Measurements from ENCODE around the gene PHACTR2. TPM values are rescaled to one million over a fixed set of nuclear protein-coding genes. Genes with fewer than 3 reads are reported as not detected.
A peak's percentile ranks its signal among the peaks of the same experiment; 100 is the strongest.
"Not testable (repeated sequence)": the region's sequence is repeated elsewhere in the genome, so short reads cannot be mapped to it uniquely, and the experiment has no call there.

PHACTR2 gene
- polyA plus RNA-seq, 1 donor, result 28.1 TPM

GRCh38 chr6:143711714-143712113 lies 33.9 kb downstream of the PHACTR2 start:
- 100% methylated on average over 1 of the region's 3 CpGs for WGBS (ENCODE audit: insufficient coverage, low lambda C conversion rate)
- no peaks in the 10 kb centered on the region for H3K4me1 ChIP-seq (ENCODE audit: control insufficient read depth, insufficient read depth, low read length)
- no peak overlapping the region for H3K4me3 ChIP-seq (ENCODE audit: low read length)
- no peak overlapping the region for H3K27ac ChIP-seq (ENCODE audit: low read length)
- no peaks in the 10 kb centered on the region for H3K27me3 ChIP-seq (ENCODE audit: control insufficient read depth, insufficient read depth, low read length)
- H3K36me3 ChIP-seq (ENCODE audit: control insufficient read depth, insufficient read depth, low read length), result peaks cover 18% of the 10 kb centered on the region
- DNase-seq, result no peak
- no peaks in the 10 kb centered on the region for H3K9me3 ChIP-seq (ENCODE audit: control insufficient read depth, low read depth, low read length)

- DNase-seq, result no peak
- Histone ChIP-seq H3K4me1 (ENCODE audit: control insufficient read depth, insufficient read depth, low read length) (no peaks in the 10 kb centered on the region), H3K36me3 (ENCODE audit: control insufficient read depth, insufficient read depth, low read length) (peaks cover 23% of the 10 kb centered on the region), H3K9me3 (ENCODE audit: control insufficient read depth, low read depth, low read length) (no peaks in the 10 kb centered on the region), H3K27ac (ENCODE audit: low read length) (no peak overlapping the region), H3K4me3 (ENCODE audit: low read length) (no peak overlapping the region), H3K27me3 (ENCODE audit: control insufficient read depth, insufficient read depth, low read length) (no peaks in the 10 kb centered on the region)
- WGBS (ENCODE audit: insufficient coverage, low lambda C conversion rate), result no CpG with 5 or more reads among the region's 1 CpG
Observed at GRCh38 chr6:143718472-143718871, 40.7 kb downstream of the PHACTR2 start.

GRCh38 chr6:143721642-143722041 lies 43.9 kb downstream of the PHACTR2 start:
- no peaks in the 10 kb centered on the region for H3K27me3 ChIP-seq (ENCODE audit: control insufficient read depth, insufficient read depth, low read length)
- no peaks in the 10 kb centered on the region for H3K4me1 ChIP-seq (ENCODE audit: control insufficient read depth, insufficient read depth, low read length)
- peaks cover 19% of the 10 kb centered on the region for H3K36me3 ChIP-seq (ENCODE audit: control insufficient read depth, insufficient read depth, low read length)
- H3K4me3 ChIP-seq (ENCODE audit: low read length), result no peak overlapping the region
- H3K9me3 ChIP-seq (ENCODE audit: control insufficient read depth, low read depth, low read length), result no peaks in the 10 kb centered on the region
- DNase-seq, result no peak
- no peak overlapping the region for H3K27ac ChIP-seq (ENCODE audit: low read length)

GRCh38 chr6:143724876-143725275 lies 47.1 kb downstream of the PHACTR2 start:
- H3K4me3 ChIP-seq (ENCODE audit: low read length), result no peak overlapping the region
- WGBS (ENCODE audit: insufficient coverage, low lambda C conversion rate), result 100% methylated on average over 1 of the region's 5 CpGs
- peaks cover 3% of the 10 kb centered on the region for H3K9me3 ChIP-seq (ENCODE audit: control insufficient read depth, low read depth, low read length)
- H3K27ac ChIP-seq (ENCODE audit: low read length), result no peak overlapping the region
- peaks cover 19% of the 10 kb centered on the region for H3K36me3 ChIP-seq (ENCODE audit: control insufficient read depth, insufficient read depth, low read length)
- H3K27me3 ChIP-seq (ENCODE audit: control insufficient read depth, insufficient read depth, low read length), result no peaks in the 10 kb centered on the region
- H3K4me1 ChIP-seq (ENCODE audit: control insufficient read depth, insufficient read depth, low read length), result no peaks in the 10 kb centered on the region
- DNase-seq, result no peak

GRCh38 chr6:143726015-143726647 lies 48.4 kb downstream of the PHACTR2 start:
- no peaks in the 10 kb centered on the region for H3K4me1 ChIP-seq (ENCODE audit: control insufficient read depth, insufficient read depth, low read length)
- no peak overlapping the region for H3K27ac ChIP-seq (ENCODE audit: low read length)
- H3K9me3 ChIP-seq (ENCODE audit: control insufficient read depth, low read depth, low read length), result peaks cover 3% of the 10 kb centered on the region
- WGBS (ENCODE audit: insufficient coverage, low lambda C conversion rate), result 100% methylated on average over 1 of the region's 2 CpGs
- no peaks in the 10 kb centered on the region for H3K27me3 ChIP-seq (ENCODE audit: control insufficient read depth, insufficient read depth, low read length)
- no peak overlapping the region for H3K4me3 ChIP-seq (ENCODE audit: low read length)
- peaks cover 13% of the 10 kb centered on the region for H3K36me3 ChIP-seq (ENCODE audit: control insufficient read depth, insufficient read depth, low read length)
- DNase-seq, result no peak

- Histone ChIP-seq H3K4me3 (ENCODE audit: low read length) (no peak overlapping the region), H3K9me3 (ENCODE audit: control insufficient read depth, low read depth, low read length) (peaks cover 3% of the 10 kb centered on the region), H3K27me3 (ENCODE audit: control insufficient read depth, insufficient read depth, low read length) (no peaks in the 10 kb centered on the region), H3K36me3 (ENCODE audit: control insufficient read depth, insufficient read depth, low read length) (peaks cover 13% of the 10 kb centered on the region), H3K27ac (ENCODE audit: low read length) (no peak overlapping the region), H3K4me1 (ENCODE audit: control insufficient read depth, insufficient read depth, low read length) (no peaks in the 10 kb centered on the region)
- 100% methylated on average over 1 of the region's 1 CpG for WGBS (ENCODE audit: insufficient coverage, low lambda C conversion rate)
- DNase-seq, result no peak
Observed at GRCh38 chr6:143727035-143727434, 49.3 kb downstream of the PHACTR2 start.

- DNase-seq, result peak in 1 of 2 donors; percentile 44
- H3K9me3 ChIP-seq (ENCODE audit: control insufficient read depth, low read depth, low read length), result peaks cover 3% of the 10 kb centered on the region
- no peaks in the 10 kb centered on the region for H3K36me3 ChIP-seq (ENCODE audit: control insufficient read depth, insufficient read depth, low read length)
- no peaks in the 10 kb centered on the region for H3K27me3 ChIP-seq (ENCODE audit: control insufficient read depth, insufficient read depth, low read length)
- no peaks in the 10 kb centered on the region for H3K4me1 ChIP-seq (ENCODE audit: control insufficient read depth, insufficient read depth, low read length)
- H3K27ac ChIP-seq (ENCODE audit: low read length), result no peak overlapping the region
- WGBS (ENCODE audit: insufficient coverage, low lambda C conversion rate), result 63% methylated on average over 1 of the region's 1 CpG
- H3K4me3 ChIP-seq (ENCODE audit: low read length), result no peak overlapping the region
Observed at GRCh38 chr6:143731789-143732188, 54.0 kb downstream of the PHACTR2 start.

- no peaks in the 10 kb centered on the region for H3K4me1 ChIP-seq (ENCODE audit: control insufficient read depth, insufficient read depth, low read length)
- WGBS (ENCODE audit: insufficient coverage, low lambda C conversion rate), result 83% methylated on average over 1 of the region's 1 CpG
- H3K27ac ChIP-seq (ENCODE audit: low read length), result no peak overlapping the region
- DNase-seq, result no peak
- H3K36me3 ChIP-seq (ENCODE audit: control insufficient read depth, insufficient read depth, low read length), result no peaks in the 10 kb centered on the region
- H3K4me3 ChIP-seq (ENCODE audit: low read length), result no peak overlapping the region
- peaks cover 3% of the 10 kb centered on the region for H3K9me3 ChIP-seq (ENCODE audit: control insufficient read depth, low read depth, low read length)
- no peaks in the 10 kb centered on the region for H3K27me3 ChIP-seq (ENCODE audit: control insufficient read depth, insufficient read depth, low read length)
Observed at GRCh38 chr6:143732536-143732935, 54.8 kb downstream of the PHACTR2 start.

- H3K36me3 ChIP-seq (ENCODE audit: control insufficient read depth, insufficient read depth, low read length), result no peaks in the 10 kb centered on the region
- no peaks in the 10 kb centered on the region for H3K27me3 ChIP-seq (ENCODE audit: control insufficient read depth, insufficient read depth, low read length)
- no peaks in the 10 kb centered on the region for H3K9me3 ChIP-seq (ENCODE audit: control insufficient read depth, low read depth, low read length)
- H3K4me1 ChIP-seq (ENCODE audit: control insufficient read depth, insufficient read depth, low read length), result no peaks in the 10 kb centered on the region
- 83% methylated on average over 1 of the region's 1 CpG for WGBS (ENCODE audit: insufficient coverage, low lambda C conversion rate)
- H3K27ac ChIP-seq (ENCODE audit: low read length), result no peak overlapping the region
- H3K4me3 ChIP-seq (ENCODE audit: low read length), result no peak overlapping the region
- DNase-seq, result no peak
Observed at GRCh38 chr6:143733510-143733909, 55.7 kb downstream of the PHACTR2 start.

GRCh38 chr6:143734641-143735063 lies 56.9 kb downstream of the PHACTR2 start:
- no peaks in the 10 kb centered on the region for H3K27me3 ChIP-seq (ENCODE audit: control insufficient read depth, insufficient read depth, low read length)
- 50% methylated on average over 1 of the region's 1 CpG for WGBS (ENCODE audit: insufficient coverage, low lambda C conversion rate)
- no peak overlapping the region for H3K4me3 ChIP-seq (ENCODE audit: low read length)
- no peak overlapping the region for H3K27ac ChIP-seq (ENCODE audit: low read length)
- no peaks in the 10 kb centered on the region for H3K9me3 ChIP-seq (ENCODE audit: control insufficient read depth, low read depth, low read length)
- H3K36me3 ChIP-seq (ENCODE audit: control insufficient read depth, insufficient read depth, low read length), result peaks cover 3% of the 10 kb centered on the region
- H3K4me1 ChIP-seq (ENCODE audit: control insufficient read depth, insufficient read depth, low read length), result no peaks in the 10 kb centered on the region
- no peak for DNase-seq

GRCh38 chr6:143738072-143738690 lies 60.4 kb downstream of the PHACTR2 start:
- not testable (repeated sequence) for H3K4me1 ChIP-seq (ENCODE audit: control insufficient read depth, insufficient read depth, low read length); DNase-seq; H3K27ac ChIP-seq (ENCODE audit: low read length); H3K36me3 ChIP-seq (ENCODE audit: control insufficient read depth, insufficient read depth, low read length); H3K4me3 ChIP-seq (ENCODE audit: low read length); H3K9me3 ChIP-seq (ENCODE audit: control insufficient read depth, low read depth, low read length); H3K27me3 ChIP-seq (ENCODE audit: control insufficient read depth, insufficient read depth, low read length)
- 100% methylated on average over 4 of the region's 12 CpGs for WGBS (ENCODE audit: insufficient coverage, low lambda C conversion rate)

Data from large intestine (tissue), 3 donors.